ENCODE data around the gene TIAM2.

TIAM2 gene

GRCh38 chr6:155186052-155186658 is 191.0 kb downstream of the TIAM2 start:
- CTCF ChIA-PET = interaction anchor here (1.0 to 2.8 kb wide), 3 partner anchors 9 to 62 kb away, joined by 3 to 8 read pairs (median 5); no protein-coding TSS in a partner anchor
- DNase-seq (ENCODE audit: extremely low spot score) = peak; percentile 28
- TF ChIP-seq, protein P1, sequence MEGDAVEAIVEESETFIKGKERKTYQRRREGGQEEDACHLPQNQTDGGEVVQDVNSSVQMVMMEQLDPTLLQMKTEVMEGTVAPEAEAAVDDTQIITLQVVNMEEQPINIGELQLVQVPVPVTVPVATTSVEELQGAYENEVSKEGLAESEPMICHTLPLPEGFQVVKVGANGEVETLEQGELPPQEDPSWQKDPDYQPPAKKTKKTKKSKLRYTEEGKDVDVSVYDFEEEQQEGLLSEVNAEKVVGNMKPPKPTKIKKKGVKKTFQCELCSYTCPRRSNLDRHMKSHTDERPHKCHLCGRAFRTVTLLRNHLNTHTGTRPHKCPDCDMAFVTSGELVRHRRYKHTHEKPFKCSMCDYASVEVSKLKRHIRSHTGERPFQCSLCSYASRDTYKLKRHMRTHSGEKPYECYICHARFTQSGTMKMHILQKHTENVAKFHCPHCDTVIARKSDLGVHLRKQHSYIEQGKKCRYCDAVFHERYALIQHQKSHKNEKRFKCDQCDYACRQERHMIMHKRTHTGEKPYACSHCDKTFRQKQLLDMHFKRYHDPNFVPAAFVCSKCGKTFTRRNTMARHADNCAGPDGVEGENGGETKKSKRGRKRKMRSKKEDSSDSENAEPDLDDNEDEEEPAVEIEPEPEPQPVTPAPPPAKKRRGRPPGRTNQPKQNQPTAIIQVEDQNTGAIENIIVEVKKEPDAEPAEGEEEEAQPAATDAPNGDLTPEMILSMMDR (IDR thresholded peaks at IDR 0.05; ENCODE audit: control extremely low read depth, extremely low read depth, low read depth, missing control alignments) = no peak
- POLR2A ChIA-PET = no interaction called here

GRCh38 chr6:155187106-155187505 is 192.0 kb downstream of the TIAM2 start:
- ChIA-PET CTCF (interaction anchor here (4.3 kb wide), 1 partner anchor 9 kb away, joined by 21 read pairs; no protein-coding TSS in a partner anchor), POLR2A (interaction anchor here (0.6 to 0.7 kb wide), 5 partner anchors 34 to 159 kb away, joined by 4 to 9 read pairs (median 5); no protein-coding TSS in a partner anchor)
- DNase-seq (ENCODE audit: extremely low spot score) = no peak
- TF ChIP-seq, protein P1 (IDR thresholded peaks at IDR 0.05; ENCODE audit: control extremely low read depth, extremely low read depth, low read depth, missing control alignments) = no peak

DNA sequence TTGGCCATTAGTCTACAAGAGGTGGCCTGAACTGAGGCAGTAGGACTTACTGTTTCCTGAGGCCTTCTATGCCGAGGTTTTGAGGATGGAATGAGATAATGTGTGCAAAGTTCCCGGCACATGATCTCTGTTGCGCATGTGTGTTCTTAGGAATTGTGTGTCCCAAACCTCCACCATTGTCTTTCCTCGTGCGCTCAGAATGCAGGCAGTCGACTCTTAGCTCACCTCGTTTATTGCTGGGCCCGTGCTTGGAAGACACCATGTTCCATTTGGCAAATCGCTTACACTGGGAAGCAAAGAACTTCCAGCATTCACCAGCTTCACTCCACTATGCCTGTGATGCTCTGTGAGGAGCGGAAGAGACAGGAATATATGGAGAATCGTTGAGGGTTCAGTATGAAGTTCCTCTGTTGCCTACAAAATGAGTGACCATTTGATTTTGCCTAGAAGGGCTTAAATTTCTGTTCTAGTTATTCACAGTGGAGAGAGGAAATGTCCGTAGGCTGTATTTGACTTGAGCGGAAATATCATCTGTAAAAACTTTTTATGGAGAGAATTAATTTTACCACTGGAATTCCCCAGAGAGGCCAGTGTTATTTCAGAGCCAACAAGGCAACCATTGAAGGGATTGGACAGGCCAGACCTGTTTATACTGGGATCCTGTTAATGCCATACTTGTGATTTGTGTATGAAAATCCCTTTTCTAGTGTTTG is 193.0 kb downstream of the TIAM2 start:
- POLR2A ChIA-PET = no interaction called here
- CTCF ChIA-PET = interaction anchor here (1.4 to 4.3 kb wide), 2 partner anchors 10 to 25 kb away, joined by 3 to 21 read pairs; no protein-coding TSS in a partner anchor
- no peak for DNase-seq (ENCODE audit: extremely low spot score)
- TF ChIP-seq, protein P1 (IDR thresholded peaks at IDR 0.05; ENCODE audit: control extremely low read depth, extremely low read depth, low read depth, missing control alignments) = no peak

- TF ChIP-seq, protein P1 (IDR thresholded peaks at IDR 0.05; ENCODE audit: control extremely low read depth, extremely low read depth, low read depth, missing control alignments) = no peak
- no peak for DNase-seq (ENCODE audit: extremely low spot score)
- ChIA-PET POLR2A (interaction anchor here (0.7 kb wide), 1 partner anchor 1502 kb away, joined by 4 read pairs; no protein-coding TSS in a partner anchor), CTCF (interaction anchor here (1.0 to 4.3 kb wide), 6 partner anchors 10 to 24 kb away, joined by 3 to 21 read pairs (median 3); no protein-coding TSS in a partner anchor)
Measured at GRCh38 chr6:155188707-155189496, 193.8 kb downstream of the TIAM2 start.

GRCh38 chr6:155190677-155191076 is 195.6 kb downstream of the TIAM2 start:
- CTCF ChIA-PET = interaction anchor here (1.7 to 4.3 kb wide), 2 partner anchors 9 to 13 kb away, joined by 3 to 21 read pairs; no protein-coding TSS in a partner anchor
- no peak for DNase-seq (ENCODE audit: extremely low spot score)
- POLR2A ChIA-PET = interaction anchor here (1.4 kb wide), 1 partner anchor 8 kb away, joined by 4 read pairs; no protein-coding TSS in a partner anchor
- TF ChIP-seq, protein P1 (IDR thresholded peaks at IDR 0.05; ENCODE audit: control extremely low read depth, extremely low read depth, low read depth, missing control alignments) = no peak

- ChIA-PET CTCF (no interaction called here), POLR2A (no interaction called here)
- no peak for DNase-seq (ENCODE audit: extremely low spot score)
- TF ChIP-seq, protein P1 (IDR thresholded peaks at IDR 0.05; ENCODE audit: control extremely low read depth, extremely low read depth, low read depth, missing control alignments) = no peak
Measured at GRCh38 chr6:155193526-155193925, 198.4 kb downstream of the TIAM2 start.
